GM19395 (cell line): ENCODE measurements around the gene GADD45A.

Experiments
- ATAC-seq: cut with Tn5 transposase; IDR thresholded peaks from one replicate; pipeline ENCODE4 v1.9.1; 2021; ENCODE audit warnings: mild to moderate bottlenecking, moderate library complexity; ENCODE audit not compliant: unreplicated experiment

Gene GADD45A

DNA sequence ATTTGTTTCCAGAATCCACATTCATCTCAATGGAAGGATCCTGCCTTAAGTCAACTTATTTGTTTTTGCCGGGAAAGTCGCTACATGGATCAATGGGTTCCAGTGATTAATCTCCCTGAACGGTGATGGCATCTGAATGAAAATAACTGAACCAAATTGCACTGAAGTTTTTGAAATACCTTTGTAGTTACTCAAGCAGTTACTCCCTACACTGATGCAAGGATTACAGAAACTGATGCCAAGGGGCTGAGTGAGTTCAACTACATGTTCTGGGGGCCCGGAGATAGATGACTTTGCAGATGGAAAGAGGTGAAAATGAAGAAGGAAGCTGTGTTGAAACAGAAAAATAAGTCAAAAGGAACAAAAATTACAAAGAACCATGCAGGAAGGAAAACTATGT is 2.6 kb downstream of the GADD45A start:
- no peak for ATAC-seq

DNA sequence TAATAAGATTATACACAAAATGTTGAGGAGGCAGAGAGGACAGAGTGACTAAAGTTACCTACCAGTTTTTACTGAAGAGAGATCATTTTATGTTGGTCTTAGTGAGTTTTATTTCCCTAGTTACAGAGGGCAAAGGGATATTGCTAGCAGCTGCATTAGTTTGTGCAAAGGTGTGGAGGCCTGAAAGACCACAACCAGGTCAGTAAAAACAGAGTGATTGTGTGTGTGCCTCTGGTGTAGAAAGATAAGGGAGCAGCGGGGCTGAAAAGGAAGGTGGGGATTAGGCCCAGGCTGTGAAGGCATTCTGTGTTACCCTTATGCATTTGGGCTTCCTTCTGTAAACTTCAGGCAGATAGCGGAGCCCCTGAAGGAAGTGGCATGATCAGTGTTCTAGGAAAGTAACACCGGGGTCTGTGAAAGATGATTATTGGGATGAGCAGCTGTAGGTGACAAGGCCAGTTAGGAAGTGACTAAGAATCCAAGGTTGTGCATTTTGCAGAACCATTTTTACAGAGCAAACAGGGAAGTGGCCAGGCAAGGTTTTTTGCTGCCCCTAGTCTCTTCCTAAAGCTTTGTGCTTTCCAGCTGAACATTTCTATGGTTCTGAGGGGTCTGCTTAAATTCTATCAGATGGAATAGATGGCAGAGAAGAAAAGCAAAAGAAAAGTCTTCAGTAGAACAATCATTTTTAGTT is 3.7 kb downstream of the GADD45A start:
- no peak for ATAC-seq

DNA sequence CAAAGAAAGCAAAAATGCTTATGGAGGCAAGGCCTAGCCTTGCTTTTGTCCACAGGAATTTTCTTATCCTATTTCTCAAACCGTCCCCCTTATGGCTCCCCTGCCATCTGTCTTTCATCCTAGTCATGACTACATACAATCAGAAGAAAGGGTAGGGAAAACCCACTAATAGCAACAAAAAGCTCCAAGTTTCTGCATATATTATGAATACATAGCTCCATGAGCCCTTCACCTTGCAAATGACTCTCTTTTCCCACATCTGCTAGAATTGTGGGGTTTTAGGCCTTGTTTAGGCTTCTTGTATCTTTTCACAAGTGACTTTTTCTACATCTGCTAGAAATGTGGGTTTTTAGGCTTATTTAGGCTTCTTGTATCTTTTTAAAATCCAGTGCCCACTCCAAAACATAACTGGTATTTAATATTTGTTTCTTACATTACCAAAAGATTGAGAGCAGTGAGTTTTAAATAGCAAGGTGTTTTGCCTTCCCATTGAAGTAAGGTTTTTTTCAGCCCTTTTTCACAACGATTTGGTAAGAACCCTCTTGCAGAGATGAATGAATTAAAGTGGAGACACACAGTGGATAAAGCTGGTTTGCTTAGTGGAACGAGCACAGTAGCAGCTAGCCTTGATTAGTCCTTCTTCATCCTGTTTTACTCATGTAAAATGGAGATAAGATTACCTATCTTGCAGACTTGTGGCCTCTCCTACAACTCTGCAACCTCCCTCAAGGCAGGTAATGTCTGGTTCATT is 4.4 kb downstream of the GADD45A start:
- no peak for ATAC-seq

DNA sequence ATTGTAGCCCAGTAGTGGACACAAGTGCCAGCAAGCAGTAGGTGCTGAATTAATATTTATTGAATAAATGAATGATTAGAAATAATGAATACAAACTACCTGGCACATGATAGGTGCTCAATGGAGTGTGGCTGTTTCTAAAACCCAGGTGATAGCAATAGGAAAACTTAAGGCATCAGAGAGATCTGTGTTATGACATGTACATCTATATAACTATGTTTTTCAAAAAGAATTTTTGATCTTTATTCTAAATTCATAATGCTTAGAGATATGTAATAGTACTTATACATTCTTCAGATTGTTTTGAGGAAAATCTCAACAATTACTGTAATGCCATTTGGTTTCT is 5.0 kb downstream of the GADD45A start:
- ATAC-seq = no peak

DNA sequence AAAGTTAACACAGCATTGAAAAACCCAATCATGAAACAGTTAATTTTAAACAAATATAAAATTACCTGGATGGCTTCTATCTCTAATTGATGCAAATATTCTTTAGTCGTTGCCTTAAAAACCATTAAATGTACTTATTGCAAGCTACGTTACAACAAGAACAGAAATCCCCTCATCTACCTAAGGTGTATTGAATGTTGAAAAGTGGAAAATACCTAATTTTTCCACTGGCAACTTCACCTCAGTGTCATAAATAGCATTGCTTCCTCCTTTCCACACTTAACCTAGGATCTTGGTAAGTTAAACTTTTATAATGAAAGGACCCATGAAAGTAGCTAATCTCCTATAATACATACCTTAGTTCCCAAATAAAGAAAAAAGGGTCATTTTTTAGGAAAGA is 5.4 kb downstream of the GADD45A start:
- ATAC-seq = no peak

DNA sequence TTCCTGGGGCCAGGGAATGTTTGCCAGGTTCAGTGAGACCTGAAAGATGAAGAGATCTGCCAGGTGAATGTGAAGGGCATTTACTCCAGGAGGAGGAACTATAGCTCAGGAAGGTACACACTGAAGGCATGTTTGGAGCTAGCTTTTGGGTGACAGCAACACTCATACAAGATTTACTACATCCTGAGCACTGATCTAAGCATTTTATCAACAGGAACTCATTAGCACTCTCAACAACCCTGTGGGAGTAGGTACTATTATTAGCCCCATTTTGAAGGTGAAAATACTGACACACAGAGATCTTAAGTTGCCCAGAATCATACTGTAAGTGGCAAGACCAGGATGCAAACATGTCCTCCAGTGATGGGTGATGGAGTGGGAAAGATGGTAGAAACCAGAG is 6.7 kb downstream of the GADD45A start:
- ATAC-seq = no peak

DNA sequence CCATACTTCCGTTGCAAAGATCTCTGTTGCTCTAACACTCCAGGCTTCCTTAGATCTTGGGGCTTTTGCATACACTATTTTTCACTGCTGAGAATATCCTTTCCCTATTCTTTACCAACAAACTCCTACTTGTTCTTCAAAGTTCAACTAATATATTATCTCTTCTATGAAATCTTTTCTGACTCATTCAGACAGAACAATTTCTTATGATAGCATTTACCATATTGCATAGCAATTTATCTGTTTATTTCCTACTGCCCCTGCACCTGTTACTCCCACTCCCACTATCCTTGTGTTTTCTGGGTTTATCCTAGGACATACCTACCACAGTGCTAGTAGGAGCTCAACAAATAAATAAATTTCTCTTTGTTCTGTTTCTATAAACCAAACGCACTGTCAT is 11.0 kb downstream of the GADD45A start:
- ATAC-seq = no peak

DNA sequence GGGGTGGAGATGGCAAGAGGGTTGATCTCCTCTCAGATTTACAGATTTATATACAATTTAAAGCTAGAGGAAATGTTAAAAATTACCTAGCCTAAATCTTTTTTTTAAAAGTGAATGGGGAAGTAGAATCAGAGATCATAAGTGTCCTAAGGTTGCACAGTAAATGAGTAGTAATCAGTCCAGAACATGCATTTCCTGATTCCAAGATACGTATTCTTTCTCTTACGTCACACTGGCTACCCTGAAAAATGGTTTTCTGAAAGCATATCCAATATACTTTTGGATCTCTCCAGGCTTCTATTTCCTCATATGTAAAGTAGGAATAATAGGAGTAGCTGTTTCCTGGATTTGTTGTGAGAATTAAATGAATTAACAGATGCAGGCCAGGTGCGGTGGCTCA is 11.7 kb downstream of the GADD45A start:
- no peak for ATAC-seq

DNA sequence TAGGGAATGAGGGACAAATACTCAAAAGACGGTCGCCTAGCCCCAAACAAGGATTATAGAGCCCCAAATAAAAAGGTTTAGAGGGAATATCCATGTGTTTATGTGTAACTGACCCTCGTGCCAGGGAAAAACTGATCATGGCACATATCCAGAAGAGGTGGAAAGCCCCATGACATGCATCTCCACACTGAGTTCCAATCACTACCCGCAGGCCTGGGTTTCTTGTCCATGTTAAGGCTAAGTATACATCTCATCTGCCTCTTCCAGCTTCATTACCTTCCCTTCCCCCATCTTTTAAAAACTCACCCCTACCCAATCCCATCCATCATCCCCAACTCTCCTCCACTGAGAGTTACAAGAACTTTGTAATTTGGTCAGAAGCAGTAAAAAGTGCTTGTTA is 15.2 kb downstream of the GADD45A start:
- ATAC-seq = no peak

DNA sequence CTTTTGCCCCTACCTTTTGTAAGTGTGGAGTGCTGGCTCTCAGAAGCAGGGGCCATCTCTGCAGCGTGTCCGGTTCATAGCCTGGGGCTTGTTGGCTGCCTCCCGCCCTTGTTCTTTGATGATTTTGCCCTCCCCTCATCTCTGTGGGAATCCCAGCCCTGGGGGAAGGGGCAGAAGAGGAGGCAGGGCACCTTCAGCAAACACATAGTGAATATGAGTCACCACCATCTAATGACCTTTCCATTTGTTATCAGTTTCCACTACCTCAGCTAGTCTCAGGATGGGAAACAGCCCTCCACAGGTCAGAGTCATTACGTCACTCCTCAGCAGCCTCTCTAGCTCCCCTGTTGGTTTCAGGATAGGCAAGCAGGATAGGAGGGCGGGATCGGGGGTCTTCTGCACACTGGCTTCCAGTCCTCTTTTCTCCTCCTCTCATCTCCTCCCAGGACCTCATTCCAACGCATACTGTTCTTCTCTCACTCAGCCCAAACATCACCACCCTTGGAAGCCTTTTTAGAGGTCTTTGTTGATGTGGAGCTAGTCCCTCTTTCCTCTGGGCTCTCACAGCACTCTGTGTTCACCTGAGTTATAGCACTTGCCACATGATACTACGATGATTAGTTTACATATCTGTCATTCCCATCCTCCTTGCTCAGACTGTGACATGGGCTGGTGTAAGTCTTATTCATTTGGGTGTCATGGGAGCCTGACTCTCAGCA is 15.8 kb downstream of the GADD45A start:
- no peak for ATAC-seq

DNA sequence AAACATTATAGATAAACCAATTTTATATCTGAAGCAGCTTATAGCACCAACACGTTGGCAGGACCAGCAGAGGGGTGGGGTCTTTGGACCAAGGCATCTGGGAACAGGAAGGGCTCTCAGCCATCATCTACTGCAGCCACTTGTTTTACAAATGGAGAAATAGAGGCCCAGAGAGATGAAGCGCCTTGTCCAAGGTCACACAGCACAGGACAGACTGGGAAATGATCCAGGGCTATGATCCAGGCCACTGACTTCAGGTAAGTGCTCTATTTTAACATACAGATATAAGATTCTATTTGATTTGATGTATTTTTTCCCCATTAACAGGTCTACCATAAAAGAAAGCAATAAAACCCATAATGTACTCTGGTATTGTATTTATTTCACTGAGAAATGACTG is 16.9 kb downstream of the GADD45A start:
- ATAC-seq = no peak

DNA sequence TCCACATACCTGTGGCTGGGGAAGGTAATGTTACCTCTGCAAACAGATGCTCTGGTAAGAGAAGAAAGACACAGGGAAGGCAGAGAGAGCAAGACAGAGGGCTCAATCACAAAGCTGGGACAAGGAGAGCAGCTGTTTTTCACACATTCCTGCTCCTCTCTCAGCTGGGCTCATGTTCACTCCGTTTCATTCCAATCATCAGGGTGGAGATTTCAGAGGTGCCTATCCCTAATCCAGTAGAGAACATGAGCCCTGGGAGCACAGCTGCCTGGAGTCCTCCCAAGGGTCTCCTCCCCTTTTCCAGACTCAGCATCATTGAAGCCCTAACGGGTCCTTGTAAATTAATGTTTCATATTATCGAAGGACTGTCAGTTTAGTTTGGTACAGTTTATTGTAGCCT is 19.4 kb downstream of the GADD45A start:
- ATAC-seq = no peak

DNA sequence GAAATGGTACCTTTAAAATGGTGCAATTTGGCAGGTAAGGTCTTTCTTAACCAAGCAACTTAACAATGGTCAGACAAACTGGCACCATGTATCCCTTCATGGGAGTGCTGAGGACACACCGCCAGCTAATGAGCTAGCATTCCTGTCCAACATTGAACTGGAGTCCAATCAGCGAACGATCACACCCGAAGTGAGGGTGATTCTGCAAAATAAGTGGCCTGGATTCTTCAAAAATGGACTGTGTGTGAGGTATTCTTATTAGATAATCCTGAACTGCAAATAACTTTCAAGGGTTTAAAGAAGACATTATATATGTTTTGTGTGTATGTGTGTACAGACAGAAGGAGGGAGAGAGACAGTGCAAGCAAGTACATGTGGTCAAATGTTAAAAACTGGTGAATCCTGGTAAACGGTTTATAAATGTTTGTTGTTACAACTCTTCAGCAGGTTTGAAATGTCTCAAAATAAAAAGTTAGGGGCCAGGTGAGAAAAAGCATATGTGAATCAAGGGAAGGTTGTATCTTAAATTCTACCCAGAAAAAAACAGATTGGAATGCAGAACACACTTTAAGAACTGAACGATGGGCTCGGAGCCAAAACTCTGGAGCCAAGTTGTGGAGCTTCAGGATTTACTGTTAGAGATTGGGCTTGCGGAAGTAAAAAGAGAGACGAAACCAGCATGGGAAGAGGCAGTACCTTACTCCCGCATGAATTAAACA is 20.9 kb downstream of the GADD45A start:
- ATAC-seq = no peak

DNA sequence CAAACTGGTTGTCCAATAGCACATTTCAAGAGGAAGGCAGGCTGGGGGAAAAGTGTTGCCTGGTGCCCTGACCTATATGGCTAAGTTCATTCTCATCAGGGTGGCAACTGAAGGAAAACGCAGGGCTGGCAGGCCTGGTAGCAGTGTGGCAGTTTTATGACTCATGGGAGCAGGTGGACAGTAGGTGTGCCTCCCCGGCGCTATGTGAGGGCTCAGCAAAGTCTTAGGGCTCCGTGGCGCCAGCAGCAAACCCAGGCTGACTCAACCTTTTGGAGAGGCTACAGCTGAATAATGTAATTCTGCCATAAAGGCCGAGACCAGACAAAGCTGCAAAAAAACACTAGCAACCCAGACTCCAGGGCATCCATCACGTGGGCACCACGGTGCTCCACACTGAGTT is 23.6 kb downstream of the GADD45A start:
- ATAC-seq = no peak

DNA sequence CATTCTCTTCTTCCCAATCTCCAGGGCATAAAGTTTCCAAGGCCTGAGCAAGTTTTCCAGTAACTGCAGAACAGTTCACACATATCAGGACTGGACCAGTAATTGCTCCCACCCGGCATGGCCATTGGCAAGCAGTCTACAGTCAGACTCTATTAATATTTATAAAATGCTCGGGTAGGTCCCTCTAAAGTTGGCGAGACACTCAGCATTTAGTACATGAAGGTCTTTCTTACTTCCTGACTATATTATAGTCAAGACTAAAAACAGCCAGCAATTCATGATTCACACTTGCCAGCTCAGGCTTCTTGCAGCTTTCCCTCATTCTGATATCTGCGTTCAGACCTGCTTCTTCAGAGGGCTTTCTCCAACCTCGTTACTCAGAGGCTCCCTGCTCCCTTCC is 25.4 kb downstream of the GADD45A start:
- ATAC-seq = no peak

DNA sequence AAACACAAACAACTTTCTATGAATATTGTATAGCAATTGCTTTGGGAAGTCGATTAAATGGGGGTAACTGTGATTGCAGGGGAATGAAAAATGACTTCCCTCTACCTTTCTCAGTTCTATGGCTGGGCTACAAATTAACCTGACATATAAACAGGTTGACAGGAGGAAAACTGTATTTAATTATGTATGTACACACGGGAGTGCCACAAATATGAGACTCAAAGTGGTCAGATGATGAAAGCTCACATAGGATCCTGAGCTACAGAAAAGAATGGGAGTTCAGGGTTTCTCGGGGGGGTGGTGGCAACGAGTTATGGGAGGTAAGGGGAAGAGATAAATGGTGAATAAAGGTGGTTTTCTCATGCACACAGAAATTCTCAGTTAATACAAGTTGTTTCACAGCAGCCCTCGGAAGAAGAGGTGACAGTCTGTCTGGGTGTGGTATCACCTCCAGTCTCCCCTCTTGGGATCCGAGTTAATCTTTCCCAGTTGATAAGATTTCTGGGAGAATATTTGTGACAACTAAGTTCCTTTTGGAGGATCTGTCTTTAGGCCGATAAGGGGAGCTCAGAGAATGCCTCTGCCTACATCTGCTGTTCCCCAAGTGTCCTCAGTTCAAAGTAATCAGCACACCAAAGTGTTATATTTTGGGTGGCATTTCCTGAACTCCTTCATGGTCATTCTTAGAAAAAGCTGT is 26.3 kb downstream of the GADD45A start:
- ATAC-seq = no peak

DNA sequence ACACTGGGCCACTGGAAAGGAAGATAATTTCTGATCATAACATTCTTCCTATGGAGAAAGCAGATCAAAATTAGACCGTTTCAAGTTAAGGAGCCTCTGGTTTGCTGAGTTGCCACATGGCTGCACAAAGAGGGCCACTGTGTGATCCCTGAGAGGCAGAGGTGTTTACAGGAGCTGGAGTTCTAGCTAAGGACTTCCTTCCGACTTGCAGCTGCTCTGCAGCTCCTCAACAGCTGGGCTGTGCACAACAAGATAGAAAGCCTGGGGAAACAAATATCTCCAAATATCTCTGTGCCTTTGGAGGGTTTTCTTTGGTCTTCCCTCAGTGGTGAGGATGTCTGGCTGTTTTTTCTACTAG is 26.8 kb downstream of the GADD45A start:
- no peak for ATAC-seq

DNA sequence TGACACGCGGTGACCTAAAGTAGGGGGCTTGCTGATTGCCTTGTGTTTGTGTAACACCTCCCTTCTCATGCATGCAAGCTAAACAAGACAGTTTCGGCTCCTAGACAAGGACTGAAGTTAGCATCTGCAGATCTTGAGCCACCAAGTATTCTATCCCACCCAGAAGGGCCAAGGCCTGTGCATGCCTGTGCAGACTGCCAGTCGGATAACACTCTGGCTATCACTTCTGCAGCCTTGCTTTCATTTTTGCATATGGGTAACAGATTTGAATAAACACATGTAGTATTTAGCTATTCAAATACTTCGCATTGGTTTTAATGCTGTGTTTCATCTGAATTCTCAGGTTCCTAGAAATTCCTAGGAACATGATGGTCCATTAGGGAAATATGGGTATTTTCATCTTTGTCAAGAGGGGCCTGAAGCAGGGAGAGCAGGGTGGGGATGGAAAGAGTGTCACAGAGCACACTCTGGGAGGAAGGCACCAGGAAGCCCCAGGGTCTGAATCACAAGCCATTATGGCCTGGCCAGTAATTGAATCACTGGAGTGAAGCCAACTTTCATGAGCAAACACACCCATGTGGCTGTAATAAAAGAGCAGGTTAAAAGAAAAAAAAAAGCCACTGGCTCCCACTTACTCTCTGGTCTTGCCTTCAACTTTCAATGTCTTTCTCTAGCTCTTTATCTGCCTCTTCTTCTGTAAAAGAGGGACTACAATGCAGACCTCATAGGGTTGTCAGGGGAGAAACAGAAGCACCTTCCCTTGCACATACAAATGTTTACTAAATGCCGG is 28.3 kb downstream of the GADD45A start:
- no peak for ATAC-seq

DNA sequence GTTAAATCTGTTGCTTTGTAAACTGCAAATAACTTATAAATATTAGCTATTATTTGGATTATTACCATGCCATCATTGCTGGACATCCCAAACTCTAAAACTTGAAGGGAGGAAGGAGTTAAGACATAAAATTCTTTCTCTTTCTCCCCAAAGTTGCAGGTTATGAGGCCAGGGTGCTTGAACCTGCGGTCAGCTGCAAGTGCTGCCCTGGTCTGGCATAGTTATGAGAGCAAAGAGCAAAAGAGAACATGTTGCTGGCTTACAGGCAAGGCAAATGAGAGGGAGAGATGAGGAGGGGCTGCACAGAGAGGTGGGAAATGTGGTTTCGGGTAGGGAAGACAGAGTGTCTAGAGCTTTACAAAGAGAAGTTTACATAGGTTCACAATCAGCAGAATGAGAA is 30.8 kb downstream of the GADD45A start:
- ATAC-seq = no peak

DNA sequence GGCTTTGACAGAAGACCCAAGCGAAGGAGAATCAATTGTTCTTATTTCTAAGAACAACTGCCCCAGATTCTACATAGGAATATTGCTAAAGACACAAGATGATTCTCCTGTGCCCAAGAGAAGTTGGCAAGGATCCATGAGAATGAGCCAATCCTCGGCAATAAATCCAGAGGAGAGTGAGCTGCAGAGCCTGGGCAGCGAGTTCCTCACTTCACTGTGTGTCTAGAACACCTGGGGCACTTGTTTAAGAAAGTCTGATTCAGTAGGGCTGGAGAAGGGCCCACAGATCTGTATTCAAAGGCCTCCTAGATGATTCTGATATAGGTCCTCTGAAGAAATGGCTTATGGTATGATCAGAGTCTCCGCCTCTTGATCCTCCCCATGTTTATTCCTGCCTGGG is 31.8 kb downstream of the GADD45A start:
- ATAC-seq = no peak
